Body of pancreas (tissue), 4 donors: Measurements from ENCODE around the gene TNNT1. TPM values are rescaled to one million over a fixed set of nuclear protein-coding genes. Genes with fewer than 3 reads are reported as not detected.
A peak's percentile ranks its signal among the peaks of the same experiment; 100 is the strongest.
"Not testable (repeated sequence)": the region's sequence is repeated elsewhere in the genome, so short reads cannot be mapped to it uniquely, and the experiment has no call there.

ENCODE experiments used
- ATAC-seq: fragments of 150-250 bp; one replicate; pipeline ENCODE4 v1.9.1; 2016
- DNase-seq, 4 donors: peaks; one replicate each; pipeline ENCODE4 v3.0.0-alpha.2; 2019
- H3K27ac ChIP-seq, 4 donors: fragments of 200-600 bp; sonication (generic); 1 replicate in 3 of 4; 2 replicates in 1 of 4; pipeline versions ENCODE4 v1.5.1 to v1.6.1; 2016 to 2019; ENCODE audit warnings: mild to moderate bottlenecking in 1 of 4, mixed read lengths in 1 of 4, moderate library complexity in 1 of 4
- H3K27me3 ChIP-seq, 2 donors: fragments of 200-600 bp; sonication (generic); one replicate each; pipeline ENCODE4 v1.6.0; 2016; ENCODE audit warnings: mild to moderate bottlenecking in 1 of 2
- H3K36me3 ChIP-seq, 2 donors: fragments of 200-600 bp; sonication (generic); replicated peaks in 1 of 2; 2 replicates each; pipeline ENCODE4 v1.5.1; 2016; ENCODE audit warnings: low read depth in 2 of 2; ENCODE audit not compliant: insufficient read depth in 1 of 2
- H3K4me1 ChIP-seq: fragments of 200-600 bp; sonication (generic); one replicate; pipeline ENCODE4 v1.6.0; 2016
- H3K4me3 ChIP-seq, 2 donors: fragments of 200-600 bp; sonication (generic); 1 replicate in 1 of 2; 2 replicates in 1 of 2; pipeline ENCODE4 v1.5.1; 2016 to 2019
- H3K9me3 ChIP-seq, 3 donors: fragments of 200-600 bp; sonication (generic); 1 replicate in 2 of 3; 2 replicates in 1 of 3; pipeline ENCODE4 v1.5.1; 2016
- CTCF ChIP-seq, 7 experiments: fragments of 450-650 bp in 4 of 7; fragments of 200-600 bp in 3 of 7; sonication (generic) in 3 of 7; IDR thresholded peaks; one replicate each; pipeline ENCODE4 v1.5.1; 2016 to 2019; ENCODE audit warnings: antibody characterized with exemption in 7 of 7
- POLR2A ChIP-seq, 3 donors: fragments of 450-650 bp; IDR thresholded peaks; one replicate each; pipeline ENCODE4 v1.6.1; 2016; ENCODE audit warnings: antibody characterized with exemption in 3 of 3, mild to moderate bottlenecking in 2 of 3
- WGBS, 2 donors: methylation state at CpG; one replicate each; pipeline ENCODE4 v1.1.5; 2017; 5-methylcytosine and 5-hydroxymethylcytosine counted together
- intact Hi-C: fragments of 100-400 bp; cut with DNase I; formaldehyde crosslinking; loops from one replicate; pipeline ENCODE4 v1.15.1; 2023
- total RNA-seq, 2 donors: library from RNA; depleted of rRNA; stranded (reverse); fragments of >200 nt; gene quantifications; one replicate each; pipeline ENCODE4 v1.1.0, GENCODE V29; 2016

TNNT1 gene
- total RNA-seq, 2 donors from 2014 or later: not detected

GRCh38 chr19:55112246-55112776, 36.7 kb downstream of the TNNT1 start:
- 91 to 100% methylated on average over 1 to 23 of the region's 25 CpGs for WGBS, 2 donors
- DNase-seq: peak in 1 of 4 donors; percentile 8
- Histone ChIP-seq H3K27ac (peak overlapping the region in 2 of 4 donors; percentile 67 to 71), H3K9me3 (no peaks in the 10 kb centered on the region), H3K27me3 (no peaks in the 10 kb centered on the region), H3K36me3 (no peaks in the 10 kb centered on the region), H3K4me3 (no peak overlapping the region), H3K4me1 (peaks cover 42% of the 10 kb centered on the region)
- no peak for TF ChIP-seq CTCF (IDR thresholded peaks at IDR 0.05)
- TF ChIP-seq POLR2A (IDR thresholded peaks at IDR 0.05): no peak
- intact Hi-C loops: no loop called here
- ATAC-seq: no peak

GRCh38 chr19:55111238-55111831, 37.7 kb downstream of the TNNT1 start:
- no peak overlapping the region for H3K4me3 ChIP-seq
- TF ChIP-seq CTCF (IDR thresholded peaks at IDR 0.05): no peak
- TF ChIP-seq POLR2A (IDR thresholded peaks at IDR 0.05): no peak
- H3K36me3 ChIP-seq: no peaks in the 10 kb centered on the region
- intact Hi-C loops: no loop called here
- peaks cover 36% of the 10 kb centered on the region for H3K4me1 ChIP-seq
- DNase-seq (no peak), ATAC-seq (no peak)
- no peak overlapping the region for H3K27ac ChIP-seq
- H3K9me3 ChIP-seq: no peaks in the 10 kb centered on the region
- no peaks in the 10 kb centered on the region for H3K27me3 ChIP-seq
- WGBS, 2 donors: 80 to 83% methylated on average over 20 to 21 of the region's 21 CpGs

GRCh38 chr19:55109527-55110291, 39.3 kb downstream of the TNNT1 start:
- intact Hi-C loops: no loop called here
- H3K36me3 ChIP-seq: no peaks in the 10 kb centered on the region

GRCh38 chr19:55107252-55107651, 41.8 kb downstream of the TNNT1 start:
- intact Hi-C loops, ATAC-seq, H3K4me3 ChIP-seq, H3K27me3 ChIP-seq, H3K4me1 ChIP-seq, H3K9me3 ChIP-seq, H3K27ac ChIP-seq, DNase-seq, H3K36me3 ChIP-seq: not testable (repeated sequence)
- 95 to 100% methylated on average over 3 of the region's 3 CpGs for WGBS, 2 donors

More at GRCh38 chr19:55109527-55110291, 39.3 kb downstream of the TNNT1 start:
- TF ChIP-seq POLR2A (IDR thresholded peaks at IDR 0.05) (no peak), CTCF (IDR thresholded peaks at IDR 0.05) (no peak)
- Histone ChIP-seq H3K4me3 (no peak overlapping the region), H3K27ac (no peak overlapping the region), H3K4me1 (peaks cover 20% of the 10 kb centered on the region), H3K27me3 (no peaks in the 10 kb centered on the region), H3K9me3 (no peaks in the 10 kb centered on the region)
- whole genome bisulfite sequencing, 2 donors: 80 to 96% methylated on average over 5 to 20 of the region's 20 CpGs
- DNase-seq: no peak
- ATAC-seq: no peak

GRCh38 chr19:55106591-55106990, 42.4 kb downstream of the TNNT1 start:
- H3K36me3 ChIP-seq: peaks cover 0 to 6% of the 10 kb centered on the region in 2 donors
- intact Hi-C loops: no loop called here
- DNase-seq: no peak
- no peaks in the 10 kb centered on the region for H3K4me1 ChIP-seq
- no peak overlapping the region for H3K4me3 ChIP-seq
- 87 to 95% methylated on average over 4 to 6 of the region's 6 CpGs for WGBS, 2 donors
- H3K27me3 ChIP-seq: no peaks in the 10 kb centered on the region
- TF ChIP-seq CTCF (IDR thresholded peaks at IDR 0.05) (no peak), POLR2A (IDR thresholded peaks at IDR 0.05) (no peak)
- no peaks in the 10 kb centered on the region for H3K9me3 ChIP-seq
- no peak for ATAC-seq
- H3K27ac ChIP-seq: no peak overlapping the region
